GM23338 (cell line): ENCODE results near the gene WDHD1. TPM values are rescaled to one million over a fixed set of nuclear protein-coding genes. Genes with fewer than 3 reads are reported as not detected.

Experiments used
- CREB1 ChIP-seq: fragments of 250-450 bp; sonication (Bioruptor Pico); IDR thresholded peaks from 2 replicates; pipeline ENCODE4 v1.5.0; 2020; ENCODE audit warnings: low read depth, mild to moderate bottlenecking, moderate library complexity
- CTCF ChIP-seq, 2 experiments: fragments of 200-600 bp in 1 of 2; sonication (generic) in 1 of 2; conservative IDR thresholded peaks; 2 replicates each; pipeline versions ENCODE4 v1.5.1 to v1.6.1; 2016 to 2017; ENCODE audit warnings: antibody characterized with exemption in 2 of 2, low read depth in 2 of 2, mild to moderate bottlenecking in 2 of 2, moderate library complexity in 1 of 2
- EZH2 ChIP-seq: fragments of 200-600 bp; sonication (generic); IDR thresholded peaks from one replicate; pipeline ENCODE4 v1.8.0; 2017; ENCODE audit warnings: antibody characterized with exemption, mild to moderate bottlenecking, low read depth; ENCODE audit not compliant: unreplicated experiment
- JUNB ChIP-seq: IDR thresholded peaks from one replicate; pipeline ENCODE4 v1.6.1; 2016; ENCODE audit warnings: antibody characterized with exemption; ENCODE audit not compliant: unreplicated experiment
- POLR2AphosphoS5 ChIP-seq: IDR thresholded peaks from 2 replicates; pipeline ENCODE4 v1.6.1; 2016; ENCODE audit warnings: antibody characterized with exemption, low read depth
- STAT1 ChIP-seq: IDR thresholded peaks from one replicate; pipeline ENCODE4 v1.6.1; 2016; ENCODE audit warnings: antibody characterized with exemption; ENCODE audit not compliant: unreplicated experiment
- ZNF114 ChIP-seq: fragments of 250-450 bp; sonication (Bioruptor Pico); IDR thresholded peaks from 2 replicates; pipeline ENCODE4 v1.5.0; 2020; ENCODE audit warnings: mild to moderate bottlenecking, moderate library complexity
- ZNF331 ChIP-seq: fragments of 250-450 bp; sonication (Bioruptor Pico); IDR thresholded peaks from 2 replicates; pipeline ENCODE4 v1.5.0; 2020; ENCODE audit warnings: low read depth, mild to moderate bottlenecking, moderate library complexity
- polyA plus RNA-seq: library from polyadenylated mRNA; unstranded; fragments of >200 nt; fragmentation: Nextera tagmentation; extraction: Ambion mirVana; gene quantifications from 2 replicates; pipeline ENCODE4 v1.2.1, GENCODE V29; 2016
- total RNA-seq: library from RNA; depleted of rRNA; stranded (reverse); fragments of >200 nt; shearing (Covaris generic); gene quantifications from 2 replicates; pipeline ENCODE4 v1.2.3, GENCODE V29; 2014
- TF ChIP-seq, protein P1 (sequence below): fragments of 250-450 bp; sonication (Bioruptor Pico); IDR thresholded peaks from 2 replicates; pipeline ENCODE4 v1.5.0; 2020; ENCODE audit warnings: mild to moderate bottlenecking, moderate library complexity
- TF ChIP-seq, protein P2 (sequence below): IDR thresholded peaks from 2 replicates; pipeline ENCODE4 v1.6.1; 2016; ENCODE audit warnings: antibody characterized with exemption

Gene WDHD1
- total and polyA plus RNA-seq, 2 experiments from 2014 or later = 48.8 to 65.4 TPM

GRCh38 chr14:54942913-54943312, 84.0 kb downstream of the WDHD1 start (continued):
- TF ChIP-seq, protein P1, sequence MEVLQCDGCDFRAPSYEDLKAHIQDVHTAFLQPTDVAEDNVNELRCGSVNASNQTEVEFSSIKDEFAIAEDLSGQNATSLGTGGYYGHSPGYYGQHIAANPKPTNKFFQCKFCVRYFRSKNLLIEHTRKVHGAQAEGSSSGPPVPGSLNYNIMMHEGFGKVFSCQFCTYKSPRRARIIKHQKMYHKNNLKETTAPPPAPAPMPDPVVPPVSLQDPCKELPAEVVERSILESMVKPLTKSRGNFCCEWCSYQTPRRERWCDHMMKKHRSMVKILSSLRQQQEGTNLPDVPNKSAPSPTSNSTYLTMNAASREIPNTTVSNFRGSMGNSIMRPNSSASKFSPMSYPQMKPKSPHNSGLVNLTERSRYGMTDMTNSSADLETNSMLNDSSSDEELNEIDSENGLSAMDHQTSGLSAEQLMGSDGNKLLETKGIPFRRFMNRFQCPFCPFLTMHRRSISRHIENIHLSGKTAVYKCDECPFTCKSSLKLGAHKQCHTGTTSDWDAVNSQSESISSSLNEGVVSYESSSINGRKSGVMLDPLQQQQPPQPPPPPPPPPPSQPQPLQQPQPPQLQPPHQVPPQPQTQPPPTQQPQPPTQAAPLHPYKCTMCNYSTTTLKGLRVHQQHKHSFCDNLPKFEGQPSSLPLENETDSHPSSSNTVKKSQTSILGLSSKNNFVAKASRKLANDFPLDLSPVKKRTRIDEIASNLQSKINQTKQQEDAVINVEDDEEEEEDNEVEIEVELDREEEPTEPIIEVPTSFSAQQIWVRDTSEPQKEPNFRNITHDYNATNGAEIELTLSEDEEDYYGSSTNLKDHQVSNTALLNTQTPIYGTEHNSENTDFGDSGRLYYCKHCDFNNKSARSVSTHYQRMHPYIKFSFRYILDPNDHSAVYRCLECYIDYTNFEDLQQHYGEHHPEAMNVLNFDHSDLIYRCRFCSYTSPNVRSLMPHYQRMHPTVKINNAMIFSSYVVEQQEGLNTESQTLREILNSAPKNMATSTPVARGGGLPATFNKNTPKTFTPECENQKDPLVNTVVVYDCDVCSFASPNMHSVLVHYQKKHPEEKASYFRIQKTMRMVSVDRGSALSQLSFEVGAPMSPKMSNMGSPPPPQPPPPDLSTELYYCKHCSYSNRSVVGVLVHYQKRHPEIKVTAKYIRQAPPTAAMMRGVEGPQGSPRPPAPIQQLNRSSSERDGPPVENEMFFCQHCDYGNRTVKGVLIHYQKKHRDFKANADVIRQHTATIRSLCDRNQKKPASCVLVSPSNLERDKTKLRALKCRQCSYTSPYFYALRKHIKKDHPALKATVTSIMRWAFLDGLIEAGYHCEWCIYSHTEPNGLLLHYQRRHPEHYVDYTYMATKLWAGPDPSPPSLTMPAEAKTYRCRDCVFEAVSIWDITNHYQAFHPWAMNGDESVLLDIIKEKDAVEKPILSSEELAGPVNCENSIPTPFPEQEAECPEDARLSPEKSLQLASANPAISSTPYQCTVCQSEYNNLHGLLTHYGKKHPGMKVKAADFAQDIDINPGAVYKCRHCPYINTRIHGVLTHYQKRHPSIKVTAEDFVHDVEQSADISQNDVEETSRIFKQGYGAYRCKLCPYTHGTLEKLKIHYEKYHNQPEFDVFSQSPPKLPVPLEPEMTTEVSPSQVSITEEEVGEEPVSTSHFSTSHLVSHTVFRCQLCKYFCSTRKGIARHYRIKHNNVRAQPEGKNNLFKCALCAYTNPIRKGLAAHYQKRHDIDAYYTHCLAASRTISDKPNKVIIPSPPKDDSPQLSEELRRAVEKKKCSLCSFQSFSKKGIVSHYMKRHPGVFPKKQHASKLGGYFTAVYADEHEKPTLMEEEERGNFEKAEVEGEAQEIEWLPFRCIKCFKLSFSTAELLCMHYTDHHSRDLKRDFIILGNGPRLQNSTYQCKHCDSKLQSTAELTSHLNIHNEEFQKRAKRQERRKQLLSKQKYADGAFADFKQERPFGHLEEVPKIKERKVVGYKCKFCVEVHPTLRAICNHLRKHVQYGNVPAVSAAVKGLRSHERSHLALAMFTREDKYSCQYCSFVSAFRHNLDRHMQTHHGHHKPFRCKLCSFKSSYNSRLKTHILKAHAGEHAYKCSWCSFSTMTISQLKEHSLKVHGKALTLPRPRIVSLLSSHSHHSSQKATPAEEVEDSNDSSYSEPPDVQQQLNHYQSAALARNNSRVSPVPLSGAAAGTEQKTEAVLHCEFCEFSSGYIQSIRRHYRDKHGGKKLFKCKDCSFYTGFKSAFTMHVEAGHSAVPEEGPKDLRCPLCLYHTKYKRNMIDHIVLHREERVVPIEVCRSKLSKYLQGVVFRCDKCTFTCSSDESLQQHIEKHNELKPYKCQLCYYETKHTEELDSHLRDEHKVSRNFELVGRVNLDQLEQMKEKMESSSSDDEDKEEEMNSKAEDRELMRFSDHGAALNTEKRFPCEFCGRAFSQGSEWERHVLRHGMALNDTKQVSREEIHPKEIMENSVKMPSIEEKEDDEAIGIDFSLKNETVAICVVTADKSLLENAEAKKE (CRISPR knock-in tag) = no peak
- TF ChIP-seq EZH2 = no peak
- no peak for TF ChIP-seq ZNF114 (CRISPR knock-in tag)
- no peak for TF ChIP-seq JUNB
- no peak for TF ChIP-seq CREB1 (CRISPR knock-in tag)
- TF ChIP-seq, protein P2, sequence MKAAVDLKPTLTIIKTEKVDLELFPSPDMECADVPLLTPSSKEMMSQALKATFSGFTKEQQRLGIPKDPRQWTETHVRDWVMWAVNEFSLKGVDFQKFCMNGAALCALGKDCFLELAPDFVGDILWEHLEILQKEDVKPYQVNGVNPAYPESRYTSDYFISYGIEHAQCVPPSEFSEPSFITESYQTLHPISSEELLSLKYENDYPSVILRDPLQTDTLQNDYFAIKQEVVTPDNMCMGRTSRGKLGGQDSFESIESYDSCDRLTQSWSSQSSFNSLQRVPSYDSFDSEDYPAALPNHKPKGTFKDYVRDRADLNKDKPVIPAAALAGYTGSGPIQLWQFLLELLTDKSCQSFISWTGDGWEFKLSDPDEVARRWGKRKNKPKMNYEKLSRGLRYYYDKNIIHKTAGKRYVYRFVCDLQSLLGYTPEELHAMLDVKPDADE = no peak
- no peak for TF ChIP-seq ZNF331 (CRISPR knock-in tag)
- TF ChIP-seq POLR2AphosphoS5 = no peak
- no peak for TF ChIP-seq CTCF (conservative IDR thresholded peaks at IDR 0.05; ENCODE audit: low read depth in 2 of 2)
- TF ChIP-seq STAT1 = no peak
